NB4 (cell line): ENCODE data around the gene MAPK11.

Source experiments
- MYC ChIP-seq: IDR thresholded peaks from 2 replicates; pipeline ENCODE4 v1.6.1; 2011; ENCODE audit warnings: low read depth, low read length
- POLR2A ChIP-seq: IDR thresholded peaks from 2 replicates; pipeline ENCODE4 v1.6.1; 2011; ENCODE audit warnings: mild to moderate bottlenecking; ENCODE audit not compliant: insufficient read length; ENCODE audit errors: extremely low read depth
- TF ChIP-seq, protein P1 (sequence below): IDR thresholded peaks from one replicate; pipeline ENCODE4 v1.5.1; 2012; ENCODE audit warnings: low read depth, low read length
- TF ChIP-seq, protein P2 (sequence below): IDR thresholded peaks from 2 replicates; pipeline ENCODE4 v1.6.1; 2011; ENCODE audit warnings: low read depth, low read length

DNA sequence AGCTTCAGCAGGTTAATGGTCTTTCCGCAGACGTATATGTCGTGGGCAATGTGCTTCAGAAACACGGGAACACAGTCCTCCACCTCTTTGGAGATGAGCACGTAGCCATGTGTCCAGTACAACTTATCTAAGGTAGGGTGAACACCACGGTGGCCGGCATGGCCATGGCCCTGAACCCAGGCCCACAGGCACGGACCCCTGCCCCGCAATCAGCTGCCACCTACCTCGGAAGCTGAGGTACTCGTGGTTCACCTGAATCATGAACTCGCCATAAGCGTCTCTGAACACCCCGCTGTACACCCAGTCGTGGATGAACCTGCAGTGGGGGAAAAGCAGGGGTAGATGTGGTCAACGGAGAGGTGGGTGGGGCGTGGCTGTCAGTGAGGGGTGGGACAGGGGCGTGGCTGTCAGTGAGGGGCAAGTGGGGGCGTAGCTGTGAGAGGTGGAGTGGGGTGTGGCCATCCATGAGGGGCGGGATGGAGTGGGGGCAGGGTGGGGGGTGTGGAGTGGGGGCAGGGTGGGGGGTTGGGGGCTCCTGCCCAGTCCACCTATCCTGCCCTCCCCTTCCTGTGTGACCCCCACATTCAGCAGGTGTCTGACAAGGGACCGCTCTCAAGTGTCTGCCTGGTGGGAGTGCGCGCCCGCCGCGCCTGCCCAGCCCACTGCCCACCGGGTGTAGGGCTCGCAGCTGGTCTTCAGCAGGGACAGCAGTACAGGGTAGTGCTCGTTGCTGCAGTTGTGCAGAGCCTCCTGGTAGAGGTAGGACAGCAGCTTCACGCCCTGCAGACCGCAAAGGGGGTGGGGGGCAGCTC is 43.9 kb downstream of the MAPK11 start:
- TF ChIP-seq POLR2A (no peak), MYC (no peak)
- TF ChIP-seq, protein P1, sequence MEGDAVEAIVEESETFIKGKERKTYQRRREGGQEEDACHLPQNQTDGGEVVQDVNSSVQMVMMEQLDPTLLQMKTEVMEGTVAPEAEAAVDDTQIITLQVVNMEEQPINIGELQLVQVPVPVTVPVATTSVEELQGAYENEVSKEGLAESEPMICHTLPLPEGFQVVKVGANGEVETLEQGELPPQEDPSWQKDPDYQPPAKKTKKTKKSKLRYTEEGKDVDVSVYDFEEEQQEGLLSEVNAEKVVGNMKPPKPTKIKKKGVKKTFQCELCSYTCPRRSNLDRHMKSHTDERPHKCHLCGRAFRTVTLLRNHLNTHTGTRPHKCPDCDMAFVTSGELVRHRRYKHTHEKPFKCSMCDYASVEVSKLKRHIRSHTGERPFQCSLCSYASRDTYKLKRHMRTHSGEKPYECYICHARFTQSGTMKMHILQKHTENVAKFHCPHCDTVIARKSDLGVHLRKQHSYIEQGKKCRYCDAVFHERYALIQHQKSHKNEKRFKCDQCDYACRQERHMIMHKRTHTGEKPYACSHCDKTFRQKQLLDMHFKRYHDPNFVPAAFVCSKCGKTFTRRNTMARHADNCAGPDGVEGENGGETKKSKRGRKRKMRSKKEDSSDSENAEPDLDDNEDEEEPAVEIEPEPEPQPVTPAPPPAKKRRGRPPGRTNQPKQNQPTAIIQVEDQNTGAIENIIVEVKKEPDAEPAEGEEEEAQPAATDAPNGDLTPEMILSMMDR: no peak
- TF ChIP-seq, protein P2, sequence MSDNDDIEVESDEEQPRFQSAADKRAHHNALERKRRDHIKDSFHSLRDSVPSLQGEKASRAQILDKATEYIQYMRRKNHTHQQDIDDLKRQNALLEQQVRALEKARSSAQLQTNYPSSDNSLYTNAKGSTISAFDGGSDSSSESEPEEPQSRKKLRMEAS: no peak
